GM19023 (cell line): ENCODE results near the gene TMEM94.
"Not testable (repeated sequence)": the region's sequence is repeated elsewhere in the genome, so short reads cannot be mapped to it uniquely, and the experiment has no call there.

ENCODE experiments used
- ATAC-seq: cut with Tn5 transposase; IDR thresholded peaks from one replicate; pipeline ENCODE4 v1.9.1; 2021; ENCODE audit warnings: mild to moderate bottlenecking, moderate library complexity; ENCODE audit not compliant: unreplicated experiment

TMEM94 gene

DNA sequence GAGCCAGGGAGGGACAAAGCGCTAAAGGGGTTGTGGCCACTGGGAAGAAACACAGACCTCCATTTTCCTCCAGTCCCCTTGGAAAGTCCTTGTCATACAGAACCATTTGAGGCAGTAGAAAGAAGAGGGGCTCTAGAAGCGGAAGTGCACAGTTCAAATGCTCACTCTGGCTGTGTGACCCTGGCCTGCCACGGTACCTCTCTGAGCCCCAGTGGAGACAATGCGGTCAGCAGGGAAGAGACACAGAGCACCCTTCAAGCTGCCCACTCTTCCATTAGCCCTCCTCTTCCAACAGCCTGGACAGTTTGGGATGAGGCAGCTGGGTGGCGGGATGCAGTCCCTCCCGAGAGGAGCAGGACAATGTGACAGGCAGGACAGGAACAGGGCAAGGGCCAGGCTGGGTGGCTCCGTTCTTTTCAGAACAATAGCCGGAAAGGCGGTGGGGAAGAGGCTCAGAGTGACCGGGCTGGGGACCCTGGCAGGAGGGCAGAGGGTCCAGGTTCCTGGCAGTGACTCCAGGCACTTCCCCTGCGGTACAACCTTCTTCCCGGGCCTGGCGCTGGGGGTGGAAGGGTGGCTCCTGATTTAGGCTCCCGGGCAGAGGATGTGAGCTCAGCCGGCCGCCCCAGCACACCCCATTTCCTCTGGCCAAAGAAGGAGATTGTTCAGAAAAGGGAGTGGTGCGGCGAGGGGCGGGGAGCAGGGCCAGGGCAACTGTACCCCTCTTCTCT, 53.3 kb downstream of the TMEM94 start:
- ATAC-seq: no peak

DNA sequence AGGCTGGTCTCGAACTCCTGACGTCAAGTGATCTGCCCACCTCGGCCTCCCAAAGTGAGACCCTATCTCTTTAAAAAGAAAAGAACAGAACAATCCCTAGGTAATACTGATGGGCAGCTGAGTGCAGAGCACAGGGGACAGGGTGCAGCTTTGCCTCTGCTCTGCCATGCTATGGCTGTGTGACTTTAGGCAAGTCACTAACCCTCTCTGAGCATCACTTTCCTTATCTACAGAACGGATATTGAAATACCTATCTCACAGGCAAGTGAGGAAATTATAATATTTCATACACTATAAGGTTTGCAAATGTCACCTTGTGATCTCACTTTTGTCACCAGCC, 54.8 kb downstream of the TMEM94 start:
- ATAC-seq: no peak

- no peak for ATAC-seq
Observed at GRCh38 chr17:75511610-75512575, 55.5 kb downstream of the TMEM94 start.

DNA sequence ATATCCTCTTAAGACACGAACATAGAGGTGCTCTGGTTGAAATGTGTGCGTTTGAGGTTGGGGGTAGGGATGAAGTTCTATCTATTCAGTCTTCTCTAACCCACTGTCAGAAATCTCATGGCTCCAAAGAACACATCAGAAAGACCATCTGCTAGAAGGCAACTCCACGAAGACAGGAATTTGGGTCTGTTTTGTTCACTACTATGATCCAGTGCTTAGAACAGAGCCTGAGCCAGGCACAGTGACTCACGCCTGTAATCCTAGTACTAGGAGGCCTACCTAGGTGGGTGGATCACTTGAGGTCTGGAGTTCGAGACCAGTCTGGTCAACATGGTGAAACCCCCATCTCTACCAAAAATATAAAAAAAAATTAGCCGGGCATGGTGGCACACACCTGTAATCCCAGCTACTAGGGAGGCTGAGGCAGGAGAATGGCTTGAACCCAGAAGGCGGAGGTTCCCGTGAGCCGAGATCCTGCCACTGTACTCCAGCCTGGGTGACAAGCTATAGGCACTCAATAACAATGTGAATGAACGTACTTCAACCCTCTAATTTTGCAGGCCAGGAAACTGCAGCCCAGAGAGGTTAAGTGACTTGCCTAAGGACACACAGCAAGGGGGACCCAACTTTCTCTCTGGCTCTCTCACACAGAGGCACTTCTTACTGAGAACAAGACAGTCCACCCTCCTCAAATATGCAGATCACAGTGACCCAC, 56.6 kb downstream of the TMEM94 start:
- ATAC-seq: no peak

DNA sequence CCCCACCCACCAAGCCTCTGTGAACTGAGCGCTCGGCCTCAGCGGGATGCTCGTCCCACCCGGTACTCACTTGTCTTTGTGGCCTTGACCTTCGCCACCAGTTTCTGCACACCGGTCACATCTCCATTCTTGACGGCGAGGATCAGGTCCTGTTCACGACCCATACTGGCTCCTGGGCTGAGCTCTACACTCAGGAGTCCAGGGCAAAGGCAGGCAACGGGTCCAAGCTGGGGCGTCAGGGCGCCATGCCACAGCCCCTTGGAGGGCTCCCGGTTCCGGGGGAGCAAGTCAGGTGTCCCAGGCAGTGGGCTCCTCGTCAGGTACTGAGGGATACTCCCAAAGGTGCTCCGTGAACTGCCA, 57.2 kb downstream of the TMEM94 start:
- ATAC-seq: no peak

DNA sequence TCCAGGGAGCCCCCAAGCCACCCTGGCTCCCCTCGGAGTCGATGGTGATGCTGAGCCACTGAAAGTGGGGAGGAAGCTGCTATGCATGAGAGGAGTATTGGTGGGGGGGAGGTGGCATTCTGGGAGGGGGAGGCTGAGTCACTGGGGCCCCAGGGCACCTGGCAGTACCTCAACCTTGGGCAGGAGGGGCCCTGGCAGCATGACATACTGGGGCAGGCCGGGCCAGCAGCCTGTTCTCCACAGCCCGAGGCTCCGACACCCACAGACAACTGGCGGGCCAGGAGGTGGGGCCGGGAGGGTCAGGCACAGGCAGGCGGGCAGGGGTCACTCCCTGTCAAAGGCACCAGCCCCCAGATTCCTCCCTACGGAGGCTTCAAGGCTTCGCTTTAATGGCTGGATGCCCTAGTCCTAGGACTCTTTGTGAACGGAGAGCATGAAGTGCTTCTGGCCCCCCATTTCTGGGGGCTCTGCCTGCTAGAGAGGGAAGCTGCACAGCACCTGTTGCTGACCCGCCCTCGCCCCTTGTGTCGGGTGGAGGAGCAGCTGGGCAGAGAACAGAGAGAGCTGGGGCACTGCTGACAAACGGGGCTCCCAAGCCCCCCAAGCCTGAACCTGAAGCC, 58.0 kb downstream of the TMEM94 start:
- no peak for ATAC-seq

- ATAC-seq: no peak
Observed at GRCh38 chr17:75514919-75515495, 58.6 kb downstream of the TMEM94 start.

- peak; percentile 32 for ATAC-seq
Observed at GRCh38 chr17:75515496-75516254, 59.2 kb downstream of the TMEM94 start, which contains the start of gene CASKIN2. CASKIN2 (minus strand) TSS chr17:75515537; CDS start chr17:75513804, 1,733 bp downstream.

DNA sequence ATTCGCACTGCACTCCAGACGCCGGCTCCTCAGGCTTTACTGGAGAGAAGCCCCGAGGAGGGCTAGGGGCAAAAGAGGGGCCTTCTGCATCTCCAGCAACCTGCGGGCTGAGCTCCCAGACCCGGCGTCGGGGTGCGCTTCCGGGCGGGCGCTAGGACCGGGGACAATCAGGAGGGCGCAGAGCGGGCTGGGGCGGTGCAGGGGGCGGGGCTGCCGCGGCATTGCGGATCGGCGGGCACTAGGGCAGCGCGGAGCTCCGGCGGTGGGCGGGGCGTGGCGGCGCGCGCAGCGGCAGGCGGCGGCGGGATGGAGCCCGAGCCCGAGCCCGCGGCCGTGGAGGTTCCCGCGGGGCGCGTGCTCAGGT, 59.8 kb downstream of the TMEM94 start, which contains the start of gene TSEN54:
TSS of gene TSEN54 (plus strand) at position 274 of the 364 bp plus-strand sequence. CDS start at position 307, 33 bp downstream.
- ATAC-seq: peak; percentile 77

DNA sequence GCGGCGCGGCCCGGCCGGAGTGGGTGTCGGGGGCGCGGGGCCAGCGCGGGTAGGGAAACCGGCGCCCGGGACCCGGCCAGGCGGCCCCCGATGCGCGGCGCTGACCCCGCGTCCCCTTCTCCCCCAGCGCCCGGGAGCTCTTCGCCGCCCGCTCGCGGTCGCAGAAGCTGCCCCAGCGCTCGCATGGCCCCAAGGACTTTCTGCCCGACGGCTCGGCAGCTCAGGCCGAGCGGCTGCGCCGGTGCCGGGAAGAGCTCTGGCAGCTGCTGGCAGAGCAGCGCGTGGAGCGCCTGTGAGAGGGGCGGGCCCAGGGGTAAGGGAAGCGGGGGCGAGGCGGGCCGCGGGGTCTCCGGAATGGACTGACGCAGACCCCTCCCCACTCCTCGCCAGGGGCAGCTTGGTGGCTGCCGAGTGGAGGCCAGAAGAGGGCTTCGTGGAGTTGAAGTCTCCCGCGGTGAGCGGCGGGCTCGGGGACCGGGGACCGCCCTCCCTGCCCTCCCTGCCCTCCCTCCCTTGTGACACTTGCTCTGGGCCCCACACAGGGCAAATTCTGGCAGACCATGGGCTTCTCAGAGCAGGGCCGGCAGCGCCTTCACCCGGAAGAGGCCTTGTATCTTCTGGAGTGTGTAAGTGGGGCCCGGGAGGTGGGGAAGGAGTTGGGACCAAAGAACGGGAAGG, 60.3 kb downstream of the TMEM94 start:
- peak; percentile 17 for ATAC-seq

GRCh38 chr17:75517297-75517865, 60.9 kb downstream of the TMEM94 start:
- ATAC-seq: no peak

DNA sequence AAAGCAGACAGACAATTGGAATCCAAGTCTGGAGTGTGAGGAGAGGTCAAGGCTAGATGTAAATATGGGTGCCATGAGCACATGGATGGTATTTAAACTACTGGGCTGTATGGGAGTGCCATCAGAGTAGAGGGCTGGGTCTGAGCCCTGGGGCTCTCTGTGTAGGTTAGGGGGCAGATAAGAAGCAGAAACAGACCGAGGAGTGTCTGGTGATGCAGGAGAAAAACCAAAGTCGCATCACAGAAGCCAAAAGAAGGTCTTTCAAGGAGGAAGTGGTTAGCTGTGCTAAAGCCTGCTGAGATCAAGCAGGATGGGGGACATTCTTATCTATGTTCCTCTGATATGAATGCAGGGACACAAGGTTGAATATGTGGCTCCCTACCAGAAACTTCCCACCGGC, 61.8 kb downstream of the TMEM94 start:
- no peak for ATAC-seq

DNA sequence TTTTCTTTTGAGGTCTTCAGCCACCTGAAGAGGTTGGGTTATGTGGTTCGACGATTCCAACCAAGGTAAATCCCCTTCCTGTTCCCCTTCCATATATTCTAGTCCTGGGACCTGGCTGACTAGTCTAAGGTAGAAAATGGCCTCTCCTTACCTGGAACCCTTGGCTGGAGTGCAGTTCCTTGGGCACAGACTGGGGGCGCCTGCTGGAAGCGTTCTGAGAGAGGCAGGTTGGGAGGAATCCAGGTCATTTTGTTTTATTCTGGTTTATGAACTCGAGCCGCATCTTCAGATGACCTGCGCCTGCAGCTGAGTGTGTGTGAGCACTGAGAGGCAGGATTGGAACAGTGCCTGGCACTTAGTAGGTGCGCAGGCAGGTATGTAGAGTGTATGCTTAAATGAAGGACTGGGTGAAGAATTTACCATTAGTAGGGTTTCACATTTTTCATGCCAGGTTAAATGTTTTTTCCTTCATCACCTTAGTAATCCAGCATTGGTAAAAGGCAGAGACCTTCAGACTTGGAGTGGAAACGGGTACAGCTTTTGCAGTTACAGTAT, 62.6 kb downstream of the TMEM94 start:
- no peak for ATAC-seq

- not testable (repeated sequence) for ATAC-seq
Observed at GRCh38 chr17:75520413-75520812, 64.0 kb downstream of the TMEM94 start.

- ATAC-seq: no peak
Observed at GRCh38 chr17:75521290-75521689, 64.9 kb downstream of the TMEM94 start.

DNA sequence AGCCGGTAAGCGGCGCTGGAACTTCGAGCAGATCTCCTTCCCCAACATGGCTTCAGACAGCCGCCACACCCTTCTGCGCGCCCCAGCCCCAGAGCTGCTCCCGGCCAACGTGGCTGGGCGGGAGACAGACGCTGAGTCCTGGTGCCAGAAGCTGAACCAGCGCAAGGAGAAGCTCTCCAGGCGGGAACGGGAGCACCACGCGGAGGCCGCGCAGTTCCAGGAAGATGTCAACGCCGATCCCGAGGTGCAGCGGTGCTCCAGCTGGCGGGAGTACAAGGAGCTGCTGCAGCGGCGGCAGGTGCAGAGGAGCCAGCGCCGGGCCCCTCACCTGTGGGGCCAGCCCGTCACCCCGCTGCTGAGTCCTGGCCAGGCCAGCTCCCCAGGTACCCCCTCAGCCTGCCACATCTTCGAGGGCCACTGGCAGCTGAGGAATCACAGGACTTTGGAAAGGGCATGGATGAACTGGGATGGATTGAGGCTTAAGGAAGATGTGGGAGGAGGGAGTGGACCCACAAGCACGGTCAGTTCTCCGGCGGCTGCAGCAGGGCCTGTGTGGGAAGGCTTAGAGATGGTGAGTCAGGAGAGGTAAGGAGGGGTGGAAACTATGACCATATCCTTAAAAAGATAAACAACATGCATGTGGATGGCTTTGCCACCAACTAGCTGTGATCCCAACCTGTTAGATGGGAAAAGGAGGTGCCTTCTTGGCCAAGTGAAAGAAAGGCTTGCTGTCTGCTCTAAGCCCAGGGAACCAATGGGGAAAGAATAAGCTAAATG, 65.7 kb downstream of the TMEM94 start:
- no peak for ATAC-seq

- ATAC-seq: no peak
Observed at GRCh38 chr17:75523647-75524046, 67.2 kb downstream of the TMEM94 start.
